GM12878 (cell line): ENCODE results near the gene ZNF428. TPM values are rescaled to one million over a fixed set of nuclear protein-coding genes. Genes with fewer than 3 reads are reported as not detected.
A peak's percentile ranks its signal among the peaks of the same experiment; 100 is the strongest.

Source experiments
- ATAC-seq: fragments of 200-7000 bp; cut with Tn5 transposase; 3 replicates; pipeline ENCODE4 v1.9.1; 2020; ENCODE audit warnings: mild to moderate bottlenecking, moderate library complexity
- BruUV-seq: library from RNA; stranded (reverse); fragments of 400-500 nt; replicated peaks from 2 replicates; lab custom pipeline; 2021; lab: Mats Ljungman, UMichigan
- CTCF ChIA-PET: fragments of 300-600 bp; sonication (Branson Sonifier 250); formaldehyde crosslinking; extraction: SDS; loops from one replicate; lab custom pipeline; 2021; ENCODE audit warnings: inconsistent platforms; lab: Yijun Ruan, JAX
- POLR2A ChIA-PET: fragments of 350-600 bp; formaldehyde crosslinking; extraction: SDS; loops from one replicate; lab custom pipeline; 2021; ENCODE audit warnings: inconsistent platforms; lab: Charles Lee
- RAD21 ChIA-PET: fragments of 300-600 bp; sonication (Branson Sonifier 250); formaldehyde crosslinking; loops from one replicate; lab custom pipeline; 2023; ENCODE audit warnings: antibody characterized with exemption; ENCODE audit not compliant: unreplicated experiment; lab: Charles Lee
- SMC1A ChIA-PET: fragments of 300-600 bp; sonication (Branson Sonifier 250); formaldehyde crosslinking; loops from one replicate; lab custom pipeline; 2023; ENCODE audit not compliant: unreplicated experiment, uncharacterized antibody; lab: Charles Lee
- DNase-seq: peaks from one replicate; pipeline ENCODE4 v3.0.0-alpha.2; 2011; ENCODE audit warnings: low read depth, low spot score
- FAIRE-seq: peaks from 3 replicates; lab custom pipeline; 2011; peaks lifted over from hg19 to GRCh38; lab: Jason Lieb, UNC
- H2AFZ ChIP-seq: 2 replicates; pipeline ENCODE4 v1.6.0; 2011; ENCODE audit warnings: low read depth, low read length, control low read depth; ENCODE audit not compliant: control insufficient read depth
- H3K27ac ChIP-seq: 2 replicates; pipeline ENCODE4 v1.5.1; 2011; ENCODE audit warnings: control low read depth; ENCODE audit not compliant: control insufficient read depth, insufficient read depth
- H3K27me3 ChIP-seq, 2 experiments: replicated peaks in 1 of 2; 2 replicates each; pipeline versions ENCODE4 v1.6.0 to v1.6.1; 2011; ENCODE audit warnings: low read length in 1 of 2; ENCODE audit not compliant: control insufficient read depth in 2 of 2, insufficient read depth in 2 of 2
- H3K36me3 ChIP-seq, 2 experiments: 2 replicates each; pipeline ENCODE4 v1.5.1; 2011; ENCODE audit warnings: low read length in 1 of 2; ENCODE audit not compliant: control insufficient read depth in 2 of 2, insufficient read depth in 2 of 2
- H3K4me1 ChIP-seq: 2 replicates; pipeline ENCODE4 v1.6.1; 2011; ENCODE audit warnings: mild to moderate bottlenecking, low read length, moderate library complexity, mixed read lengths; ENCODE audit not compliant: control insufficient read depth, insufficient read depth
- H3K4me2 ChIP-seq: 2 replicates; pipeline ENCODE4 v1.6.0; 2011; ENCODE audit warnings: control low read depth; ENCODE audit not compliant: control insufficient read depth, insufficient read depth
- H3K4me3 ChIP-seq: fragments of 200-600 bp; sonication (generic); 2 replicates; pipeline ENCODE4 v1.5.1; 2016
- H3K79me2 ChIP-seq: 2 replicates; pipeline ENCODE4 v1.6.0; 2011; ENCODE audit warnings: low read length; ENCODE audit not compliant: control insufficient read depth, insufficient read depth
- H3K9ac ChIP-seq: 2 replicates; pipeline ENCODE4 v1.8.0; 2011; ENCODE audit warnings: low read length, control low read depth, mixed read lengths; ENCODE audit not compliant: control insufficient read depth, insufficient read depth
- H3K9me3 ChIP-seq: replicated peaks from 3 replicates; pipeline ENCODE4 v1.5.1; 2011; ENCODE audit warnings: mild to moderate bottlenecking, low read length; ENCODE audit not compliant: control insufficient read depth, insufficient read depth
- H4K20me1 ChIP-seq: 2 replicates; pipeline ENCODE4 v1.6.0; 2011; ENCODE audit not compliant: control insufficient read depth, insufficient read depth
- GATAD2B ChIP-seq: fragments of 450-650 bp; conservative IDR thresholded peaks from 2 replicates; pipeline ENCODE4 v1.6.1; 2017; ENCODE audit warnings: low read depth, mild to moderate bottlenecking, moderate library complexity
- TAF1 ChIP-seq: IDR thresholded peaks from 2 replicates; pipeline ENCODE4 v1.6.1; 2011; ENCODE audit warnings: mild to moderate bottlenecking, low read depth, low read length, borderline replicate concordance
- YY1 ChIP-seq: IDR thresholded peaks from 2 replicates; pipeline ENCODE4 v1.6.1; 2011; ENCODE audit warnings: low read depth, mild to moderate bottlenecking, low read length
- WGBS: methylation state at CpG from one replicate; pipeline ENCODE4 v1.1.6; 2016; ENCODE audit warnings: low lambda C conversion rate; ENCODE audit not compliant: insufficient replicate concordance, insufficient coverage; ENCODE audit errors: missing lambda C conversion rate; 5-methylcytosine and 5-hydroxymethylcytosine counted together
- in situ Hi-C: fragments of 300-500 bp; cut with MboI; formaldehyde crosslinking; loops from 9 replicates; pipeline ENCODE4 v1.14.3; 2018; ENCODE audit warnings: mixed read lengths
- intact Hi-C: fragments of 100-400 bp; cut with micrococcal nuclease; formaldehyde crosslinking; loops from one replicate; pipeline ENCODE4 v1.14.2; 2022; ENCODE audit not compliant: unreplicated experiment
- polyA plus RNA-seq, 11 experiments: library from polyadenylated mRNA; depleted of rRNA in 4 of 11; unstranded in 6 of 11; stranded (reverse) in 5 of 11; fragments of >200 nt; fragmentation: Nextera tagmentation in 4 of 11; fragmentation: Illumina TruSeq in 1 of 11; extraction: Ambion mirVana in 4 of 11; extraction: Trizol in 1 of 11; gene quantifications; 1 replicate in 1 of 11; 2 replicates in 10 of 11; pipeline versions ENCODE4 v1.2.1 to v1.2.3, GENCODE V29; 2011 to 2016; ENCODE audit warnings: inconsistent platforms in 2 of 11, missing spikeins in 2 of 11, low read depth in 1 of 11
- total RNA-seq, 4 experiments: library from RNA; depleted of rRNA in 3 of 4; stranded (reverse); fragments of >200 nt in 3 of 4; fragmentation: Illumina TruSeq in 1 of 4; extraction: Trizol in 1 of 4; gene quantifications; 2 replicates each; pipeline versions ENCODE4 v1.2.1 to v1.2.3, GENCODE V29; 2013 to 2021
- TF ChIP-seq, protein P1 (sequence below): fragments of 450-650 bp; IDR thresholded peaks from 2 replicates; pipeline ENCODE4 v1.6.1; 2016; ENCODE audit warnings: mild to moderate bottlenecking

ZNF428 gene
- total and polyA plus RNA-seq, 10 of the 15 experiments (the other 5 are each of a cell fraction or from before 2014, with no cell fraction given), result 0.27 to 57.8 (median 20.4) TPM

DNA sequence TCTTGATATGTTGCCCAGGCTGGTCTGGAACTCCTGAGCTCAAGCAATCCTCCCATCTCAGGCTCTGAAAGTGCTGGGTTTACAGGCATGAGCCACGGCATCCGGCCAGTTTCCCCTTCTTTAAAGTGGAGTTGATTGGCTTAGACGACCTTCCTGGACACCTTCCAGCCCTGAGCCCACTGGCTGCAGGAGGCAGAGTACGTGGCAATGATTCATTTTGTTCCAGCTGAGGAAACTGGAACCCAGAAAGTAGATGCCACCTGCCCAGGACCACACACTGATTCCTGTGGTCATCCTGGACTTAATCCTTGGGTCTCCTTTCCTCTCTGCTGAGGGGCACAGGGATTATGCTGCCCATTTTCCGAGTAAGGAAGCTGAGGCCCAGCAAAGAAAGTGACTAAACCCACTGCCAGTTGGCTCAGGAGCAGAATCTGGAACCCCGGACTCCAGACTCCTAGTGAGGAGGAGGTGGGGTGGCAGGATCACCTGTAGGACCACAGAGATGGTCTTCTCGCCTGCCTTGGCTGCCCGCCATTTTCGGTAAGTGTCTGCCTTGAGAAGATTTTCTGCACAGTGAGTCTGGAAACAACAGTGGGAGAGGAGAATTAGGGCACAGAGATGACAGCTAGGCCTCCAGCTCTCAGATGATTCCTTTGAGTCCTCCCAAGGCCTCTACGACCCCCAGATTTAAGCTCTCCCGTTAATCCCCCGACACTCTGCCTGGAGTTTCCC is 44.8 kb downstream of the ZNF428 start:
- H3K27ac ChIP-seq, result peak overlapping the region; percentile 78
- 29% methylated on average over 9 of the region's 12 CpGs for WGBS
- ChIA-PET RAD21 (interaction anchor here (1.1 to 2.4 kb wide), 4 partner anchors 9 to 43 kb away, joined by 3 to 33 read pairs (median 4); partner anchors contain the start of genes IRGQ and ZNF576), SMC1A (interaction anchor here (0.7 to 3.1 kb wide), 10 partner anchors 11 to 91 kb away, joined by 3 to 25 read pairs (median 4); partner anchors contain the start of genes IRGQ, ZNF575 and ZNF576), POLR2A (interaction anchor here (0.6 to 2.6 kb wide), 6 partner anchors 9 to 49 kb away, joined by 3 to 22 read pairs (median 6); partner anchors contain the start of genes IRGQ, ZNF575 and ZNF576)
- H3K4me1 ChIP-seq, result peaks cover 5% of the 10 kb centered on the region
- H3K79me2 ChIP-seq, result peaks cover 9% of the 10 kb centered on the region
- peak overlapping the region; percentile 81 for H3K4me2 ChIP-seq
- no peaks in the 10 kb centered on the region for H4K20me1 ChIP-seq
- intact Hi-C loops (loop anchor here (1.0 kb wide), 2 partner anchors 22 to 45 kb away; partner anchors contain the start of genes IRGQ, ZNF428 and ZNF576), in situ Hi-C loops (no loop called here)
- no peak for DNase-seq
- H3K36me3 ChIP-seq, result peaks cover 0 to 3% of the 10 kb centered on the region in 2 experiments; a peak in 1 of 4 replicates
- TSS peak; percentile 68 for BruUV-seq
- H3K9ac ChIP-seq, result peak overlapping the region; percentile 87
- peak; percentile 4; the same call in 2 of the 3 replicates for ATAC-seq
- peak; percentile 41 for FAIRE-seq
- H3K9me3 ChIP-seq, result no peaks in the 10 kb centered on the region
- no peak for TF ChIP-seq GATAD2B
- no peak for TF ChIP-seq TAF1
- TF ChIP-seq YY1, result peak; percentile 67
- TF ChIP-seq, protein P1, sequence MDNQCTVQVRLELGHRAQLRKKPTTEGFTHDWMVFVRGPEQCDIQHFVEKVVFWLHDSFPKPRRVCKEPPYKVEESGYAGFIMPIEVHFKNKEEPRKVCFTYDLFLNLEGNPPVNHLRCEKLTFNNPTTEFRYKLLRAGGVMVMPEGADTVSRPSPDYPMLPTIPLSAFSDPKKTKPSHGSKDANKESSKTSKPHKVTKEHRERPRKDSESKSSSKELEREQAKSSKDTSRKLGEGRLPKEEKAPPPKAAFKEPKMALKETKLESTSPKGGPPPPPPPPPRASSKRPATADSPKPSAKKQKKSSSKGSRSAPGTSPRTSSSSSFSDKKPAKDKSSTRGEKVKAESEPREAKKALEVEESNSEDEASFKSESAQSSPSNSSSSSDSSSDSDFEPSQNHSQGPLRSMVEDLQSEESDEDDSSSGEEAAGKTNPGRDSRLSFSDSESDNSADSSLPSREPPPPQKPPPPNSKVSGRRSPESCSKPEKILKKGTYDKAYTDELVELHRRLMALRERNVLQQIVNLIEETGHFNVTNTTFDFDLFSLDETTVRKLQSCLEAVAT, result peak; percentile 9; the same call in 1 of the 2 replicates
- TF ChIP-seq, all 136 proteins: peak for 2
- CTCF ChIA-PET, result interaction anchor here (0.7 to 9.0 kb wide), 11 partner anchors 9 to 127 kb away, joined by 3 to 99 read pairs (median 4); partner anchors contain the start of genes IRGQ, ZNF575 and ZNF576
- Histone ChIP-seq H3K27me3 (no peaks in the 10 kb centered on the region), H3K4me3 (peak overlapping the region; percentile 95), H2AFZ (peak overlapping the region; percentile 73; the same call in 1 of the 2 replicates)
